ENCODE data around the gene GPC6. TPM values are rescaled to one million over a fixed set of nuclear protein-coding genes. Genes with fewer than 3 reads are reported as not detected.

The GPC6 gene
- total RNA-seq, 3 donors from 2014 or later (not counting 1 experiment from before 2014, with no cell fraction given) = not detected

DNA sequence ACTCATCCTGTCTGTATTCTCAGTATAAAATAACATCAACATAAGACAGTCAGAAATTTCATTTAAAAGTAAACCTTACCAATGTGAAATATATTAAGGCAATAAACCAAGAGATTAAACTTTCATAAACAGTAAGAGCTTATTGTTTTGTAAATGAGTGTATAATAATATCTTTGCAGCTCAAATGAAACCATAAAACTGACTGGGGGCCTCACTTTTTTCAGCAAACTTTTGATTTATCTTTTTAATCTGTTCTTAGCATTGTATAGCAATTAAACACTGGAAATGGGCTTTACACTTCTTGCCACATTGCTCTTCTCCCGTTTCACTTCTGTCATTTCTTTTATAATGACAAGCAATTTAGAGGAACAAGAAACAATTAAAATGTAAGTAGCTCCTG is 580.3 kb downstream of the GPC6 start:
- DNase-seq (no peak), ATAC-seq (no peak)
- H3K36me3 ChIP-seq (ENCODE audit: control insufficient read depth, insufficient read depth, low read length) = no peaks in the 10 kb centered on the region
- no peak overlapping the region for H3K4me3 ChIP-seq (ENCODE audit: low read length)
- H3K9me3 Mint-ChIP-seq = peaks cover 2 to 4% of the 10 kb centered on the region in 2 donors
- H3K27me3 Mint-ChIP-seq (ENCODE audit: low read depth in 2 of 2) = no peaks in the 10 kb centered on the region
- H3K4me1 Mint-ChIP-seq = no peaks in the 10 kb centered on the region
- H3K27ac ChIP-seq (ENCODE audit: low read length) = no peak overlapping the region
- no peaks in the 10 kb centered on the region for H3K4me1 ChIP-seq (ENCODE audit: control insufficient read depth, insufficient read depth, low read length)
- TF ChIP-seq, protein P1, sequence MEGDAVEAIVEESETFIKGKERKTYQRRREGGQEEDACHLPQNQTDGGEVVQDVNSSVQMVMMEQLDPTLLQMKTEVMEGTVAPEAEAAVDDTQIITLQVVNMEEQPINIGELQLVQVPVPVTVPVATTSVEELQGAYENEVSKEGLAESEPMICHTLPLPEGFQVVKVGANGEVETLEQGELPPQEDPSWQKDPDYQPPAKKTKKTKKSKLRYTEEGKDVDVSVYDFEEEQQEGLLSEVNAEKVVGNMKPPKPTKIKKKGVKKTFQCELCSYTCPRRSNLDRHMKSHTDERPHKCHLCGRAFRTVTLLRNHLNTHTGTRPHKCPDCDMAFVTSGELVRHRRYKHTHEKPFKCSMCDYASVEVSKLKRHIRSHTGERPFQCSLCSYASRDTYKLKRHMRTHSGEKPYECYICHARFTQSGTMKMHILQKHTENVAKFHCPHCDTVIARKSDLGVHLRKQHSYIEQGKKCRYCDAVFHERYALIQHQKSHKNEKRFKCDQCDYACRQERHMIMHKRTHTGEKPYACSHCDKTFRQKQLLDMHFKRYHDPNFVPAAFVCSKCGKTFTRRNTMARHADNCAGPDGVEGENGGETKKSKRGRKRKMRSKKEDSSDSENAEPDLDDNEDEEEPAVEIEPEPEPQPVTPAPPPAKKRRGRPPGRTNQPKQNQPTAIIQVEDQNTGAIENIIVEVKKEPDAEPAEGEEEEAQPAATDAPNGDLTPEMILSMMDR (IDR thresholded peaks at IDR 0.05) = no peak
- no peaks in the 10 kb centered on the region for H3K27me3 ChIP-seq (ENCODE audit: control insufficient read depth, insufficient read depth, low read length)
- intact Hi-C loops (cut with micrococcal nuclease) = no loop called here
- no peak overlapping the region for H3K27ac Mint-ChIP-seq
- no peaks in the 10 kb centered on the region for H3K9me3 ChIP-seq (ENCODE audit: control insufficient read depth, insufficient read depth, low read length)
- WGBS (ENCODE audit: insufficient coverage) = no CpG with 5 or more reads among the region's 1 CpG
- no peak overlapping the region for H3K4me3 Mint-ChIP-seq
- H3K36me3 Mint-ChIP-seq = no peaks in the 10 kb centered on the region

DNA sequence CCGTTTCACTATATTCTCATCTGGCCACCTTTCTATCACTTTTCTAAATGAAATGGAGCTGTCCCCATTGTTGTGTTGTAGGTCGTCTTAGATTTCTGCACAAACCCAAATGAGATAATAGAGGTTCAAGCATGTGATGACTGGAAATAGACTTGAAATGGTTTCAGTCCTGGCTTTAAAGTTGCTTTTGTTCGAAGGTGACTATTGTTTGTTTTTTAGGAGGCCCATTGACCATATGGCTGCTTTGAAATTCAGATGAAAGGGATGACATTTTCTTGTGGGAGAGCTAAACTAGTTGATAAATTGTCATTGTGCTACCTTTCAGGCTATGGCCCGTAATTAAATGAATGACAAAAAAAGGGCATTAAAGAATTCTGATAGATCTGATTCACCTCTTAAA is 583.7 kb downstream of the GPC6 start:
- no peaks in the 10 kb centered on the region for H3K4me1 ChIP-seq (ENCODE audit: control insufficient read depth, insufficient read depth, low read length)
- H3K4me3 Mint-ChIP-seq = no peak overlapping the region
- no peaks in the 10 kb centered on the region for H3K27me3 Mint-ChIP-seq (ENCODE audit: low read depth in 2 of 2)

GRCh38 chr13:93811071-93811737 is 584.6 kb downstream of the GPC6 start:
- intact Hi-C loops (cut with micrococcal nuclease) = no loop called here
- no peak overlapping the region for H3K27ac ChIP-seq (ENCODE audit: low read length)
- H3K27me3 ChIP-seq (ENCODE audit: control insufficient read depth, insufficient read depth, low read length) = no peaks in the 10 kb centered on the region

More for the DNA sequence above, 583.7 kb downstream of the GPC6 start:
- H3K9me3 ChIP-seq (ENCODE audit: control insufficient read depth, insufficient read depth, low read length) = no peaks in the 10 kb centered on the region
- H3K4me1 Mint-ChIP-seq = no peaks in the 10 kb centered on the region
- 69% methylated on average over 3 of the region's 4 CpGs for WGBS (ENCODE audit: insufficient coverage)
- TF ChIP-seq, protein P1 (IDR thresholded peaks at IDR 0.05) = no peak
- no peak overlapping the region for H3K27ac Mint-ChIP-seq
- ATAC-seq = no peak
- no peaks in the 10 kb centered on the region for H3K27me3 ChIP-seq (ENCODE audit: control insufficient read depth, insufficient read depth, low read length)
- intact Hi-C loops (cut with micrococcal nuclease) = no loop called here
- no peak overlapping the region for H3K27ac ChIP-seq (ENCODE audit: low read length)
- no peak for DNase-seq
- no peak overlapping the region for H3K4me3 ChIP-seq (ENCODE audit: low read length)
- H3K9me3 Mint-ChIP-seq = peaks cover 0 to 8% of the 10 kb centered on the region in 2 donors
- no peaks in the 10 kb centered on the region for H3K36me3 Mint-ChIP-seq
- H3K36me3 ChIP-seq (ENCODE audit: control insufficient read depth, insufficient read depth, low read length) = no peaks in the 10 kb centered on the region

More at GRCh38 chr13:93811071-93811737, 584.6 kb downstream of the GPC6 start:
- Histone ChIP-seq H3K9me3 (ENCODE audit: control insufficient read depth, insufficient read depth, low read length) (no peaks in the 10 kb centered on the region), H3K4me3 (ENCODE audit: low read length) (no peak overlapping the region), H3K4me1 (ENCODE audit: control insufficient read depth, insufficient read depth, low read length) (no peaks in the 10 kb centered on the region), H3K36me3 (ENCODE audit: control insufficient read depth, insufficient read depth, low read length) (no peaks in the 10 kb centered on the region)
- Mint-ChIP-seq H3K36me3 (no peaks in the 10 kb centered on the region), H3K27ac (no peak overlapping the region), H3K27me3 (ENCODE audit: low read depth in 2 of 2) (no peaks in the 10 kb centered on the region), H3K4me1 (no peaks in the 10 kb centered on the region), H3K9me3 (peaks cover 0 to 8% of the 10 kb centered on the region in 2 donors), H3K4me3 (no peak overlapping the region)
- WGBS (ENCODE audit: insufficient coverage) = 92% methylated on average over 3 of the region's 3 CpGs
- TF ChIP-seq, protein P1 (IDR thresholded peaks at IDR 0.05) = no peak
- no peak for ATAC-seq
- no peak for DNase-seq

Data from natural killer cell (primary cell).